Thyroid gland (tissue), 4 donors: ENCODE measurements around the gene DBF4. TPM values are rescaled to one million over a fixed set of nuclear protein-coding genes. Genes with fewer than 3 reads are reported as not detected.
"Not testable (repeated sequence)": the region's sequence is repeated elsewhere in the genome, so short reads cannot be mapped to it uniquely, and the experiment has no call there.

ENCODE experiments used
- DNase-seq, 2 donors: peaks; one replicate each; pipeline ENCODE4 v3.0.0-alpha.2; 2019
- H3K27ac ChIP-seq, 3 donors: fragments of 200-600 bp; sonication (generic); 1 replicate in 2 of 3; 2 replicates in 1 of 3; pipeline ENCODE4 v1.5.1; 2016 to 2019; ENCODE audit warnings: mild to moderate bottlenecking in 1 of 3, moderate library complexity in 1 of 3
- H3K27me3 ChIP-seq: fragments of 200-600 bp; sonication (generic); one replicate; pipeline ENCODE4 v1.5.1; 2019
- H3K36me3 ChIP-seq, 2 donors: fragments of 200-600 bp; sonication (generic); one replicate each; pipeline ENCODE4 v1.5.1; 2016 to 2019
- H3K4me1 ChIP-seq, 2 donors: fragments of 200-600 bp; sonication (generic); one replicate each; pipeline ENCODE4 v1.5.1; 2017 to 2019
- H3K4me3 ChIP-seq, 3 donors: fragments of 200-600 bp; sonication (generic); replicated peaks in 1 of 3; 1 replicate in 2 of 3; 2 replicates in 1 of 3; pipeline ENCODE4 v1.5.1; 2016; ENCODE audit warnings: mild to moderate bottlenecking in 1 of 3
- H3K9me3 ChIP-seq: fragments of 200-600 bp; sonication (generic); one replicate; pipeline ENCODE4 v1.5.1; 2017
- POLR2A ChIP-seq, 2 donors: fragments of 450-650 bp; IDR thresholded peaks; one replicate each; pipeline ENCODE4 v1.6.1; 2017; ENCODE audit warnings: antibody characterized with exemption in 2 of 2, mild to moderate bottlenecking in 2 of 2, moderate library complexity in 1 of 2
- WGBS, 2 donors: methylation state at CpG; one replicate each; pipeline ENCODE4 v1.1.5; 2017; 5-methylcytosine and 5-hydroxymethylcytosine counted together
- intact Hi-C: fragments of 100-400 bp; cut with DNase I; formaldehyde crosslinking; loops from one replicate; pipeline ENCODE4 v1.15.1; 2023
- total RNA-seq, 4 donors: library from RNA; depleted of rRNA; stranded (reverse); fragments of >200 nt; gene quantifications; one replicate each; pipeline ENCODE4 v1.2.3, GENCODE V29; 2016
- TF ChIP-seq, protein P1 (sequence below), 6 experiments: fragments of 200-600 bp in 3 of 6; fragments of 450-650 bp in 3 of 6; sonication (generic) in 3 of 6; IDR thresholded peaks; one replicate each; pipeline ENCODE4 v1.5.1; 2016 to 2019; ENCODE audit warnings: antibody characterized with exemption in 6 of 6, mild to moderate bottlenecking in 2 of 6, inconsistent platforms in 1 of 6, moderate library complexity in 1 of 6

DBF4 gene
- 10 to 100 TPM in 3 of 4 donors, 1 to 10 TPM in 1; 8.8 to 21.1 (median 11.7) TPM for total RNA-seq

DNA sequence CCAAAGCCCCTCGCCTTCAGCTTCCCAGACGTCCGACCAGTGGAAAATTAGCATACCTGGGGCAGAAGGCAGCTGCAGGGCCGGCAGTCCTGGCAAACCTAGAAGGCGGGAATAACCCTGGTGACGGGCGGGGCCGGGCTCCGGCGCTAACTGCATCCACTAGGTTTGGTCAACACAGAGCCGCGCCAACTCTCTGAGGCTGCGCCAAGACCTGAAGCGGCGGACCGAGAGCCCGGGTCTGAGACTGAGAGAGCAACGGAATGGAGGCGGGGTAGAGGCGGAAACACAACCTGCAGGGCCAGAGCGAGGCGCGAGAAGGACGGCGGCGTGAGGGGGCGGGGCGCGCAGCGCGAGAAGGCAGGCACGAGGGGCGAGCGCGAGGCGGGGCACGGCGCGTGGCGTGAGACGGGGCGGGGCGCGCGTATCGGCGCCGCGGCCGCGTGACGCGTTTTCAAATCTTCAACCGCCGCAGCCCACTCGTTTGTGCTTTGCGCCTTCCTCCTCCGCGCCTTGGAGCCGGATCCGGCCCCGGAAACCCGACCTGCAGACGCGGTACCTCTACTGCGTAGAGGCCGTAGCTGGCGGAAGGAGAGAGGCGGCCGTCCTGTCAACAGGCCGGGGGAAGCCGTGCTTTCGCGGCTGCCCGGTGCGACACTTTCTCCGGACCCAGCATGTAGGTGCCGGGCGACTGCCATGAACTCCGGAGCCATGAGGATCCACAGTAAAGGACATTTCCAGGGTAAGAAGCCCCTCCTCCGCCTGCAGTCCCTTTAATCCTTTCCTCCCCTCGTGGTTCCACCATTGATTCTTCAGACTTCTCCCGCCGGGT is at the start of gene DBF4, which contains the start of gene SLC25A40:
TSS of gene DBF4 (plus strand) at position 454 of the 829 bp plus-strand sequence. CDS start at position 694, 240 bp downstream.
TSS of gene SLC25A40 (minus strand) at position 321 of the 829 bp plus-strand sequence. CDS start 17,633 bp downstream, outside the sequence.
- peak within 1 kb of the TSS; percentile 81 to 96 (median 93) for H3K27ac ChIP-seq
- peak in 1 of 2 donors; percentile 89 for TF ChIP-seq POLR2A (IDR thresholded peaks at IDR 0.05)
- TF ChIP-seq, protein P1, sequence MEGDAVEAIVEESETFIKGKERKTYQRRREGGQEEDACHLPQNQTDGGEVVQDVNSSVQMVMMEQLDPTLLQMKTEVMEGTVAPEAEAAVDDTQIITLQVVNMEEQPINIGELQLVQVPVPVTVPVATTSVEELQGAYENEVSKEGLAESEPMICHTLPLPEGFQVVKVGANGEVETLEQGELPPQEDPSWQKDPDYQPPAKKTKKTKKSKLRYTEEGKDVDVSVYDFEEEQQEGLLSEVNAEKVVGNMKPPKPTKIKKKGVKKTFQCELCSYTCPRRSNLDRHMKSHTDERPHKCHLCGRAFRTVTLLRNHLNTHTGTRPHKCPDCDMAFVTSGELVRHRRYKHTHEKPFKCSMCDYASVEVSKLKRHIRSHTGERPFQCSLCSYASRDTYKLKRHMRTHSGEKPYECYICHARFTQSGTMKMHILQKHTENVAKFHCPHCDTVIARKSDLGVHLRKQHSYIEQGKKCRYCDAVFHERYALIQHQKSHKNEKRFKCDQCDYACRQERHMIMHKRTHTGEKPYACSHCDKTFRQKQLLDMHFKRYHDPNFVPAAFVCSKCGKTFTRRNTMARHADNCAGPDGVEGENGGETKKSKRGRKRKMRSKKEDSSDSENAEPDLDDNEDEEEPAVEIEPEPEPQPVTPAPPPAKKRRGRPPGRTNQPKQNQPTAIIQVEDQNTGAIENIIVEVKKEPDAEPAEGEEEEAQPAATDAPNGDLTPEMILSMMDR (IDR thresholded peaks at IDR 0.05): no peak
- WGBS, 2 donors: 0 to 1% methylated on average over 17 to 34 of the region's 84 CpGs
- peak; percentile 98 for DNase-seq
- H3K4me1 ChIP-seq: peaks cover 3 to 15% of the 10 kb centered on the region in 2 donors
- no peaks in the 10 kb centered on the region for H3K9me3 ChIP-seq
- H3K27me3 ChIP-seq: no peaks in the 10 kb centered on the region
- intact Hi-C loops: no loop called here
- peak within 1 kb of the TSS; percentile 24 to 80 (median 77) for H3K4me3 ChIP-seq
- no peaks in the 10 kb centered on the region for H3K36me3 ChIP-seq

DNA sequence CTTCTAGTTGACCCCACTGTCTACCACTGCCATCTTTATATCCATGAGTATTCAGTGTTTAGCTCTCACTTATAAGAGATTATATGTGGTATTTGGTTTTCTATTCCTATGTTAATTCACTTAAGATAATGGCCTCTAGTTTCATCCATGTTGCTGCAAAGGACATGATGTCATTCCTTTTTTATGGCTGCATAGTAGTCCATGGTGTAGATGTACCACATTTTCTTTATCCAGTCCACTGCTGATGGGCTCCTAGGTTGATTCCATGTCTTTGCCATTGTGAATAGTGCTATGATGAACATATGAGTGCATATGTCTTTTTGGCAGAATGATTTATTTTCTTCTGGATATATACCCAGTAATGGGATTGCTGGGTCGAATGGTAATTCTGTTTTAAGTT is 47.9 kb upstream of the DBF4 start:
- H3K4me1 ChIP-seq, H3K36me3 ChIP-seq, H3K27ac ChIP-seq, H3K9me3 ChIP-seq, DNase-seq, H3K27me3 ChIP-seq, intact Hi-C loops, H3K4me3 ChIP-seq: not testable (repeated sequence)
- 98 to 100% methylated on average over 1 of the region's 1 CpG for WGBS, 2 donors

- intact Hi-C loops: no loop called here
Observed at GRCh38 chr7:87831097-87831496, 45.2 kb upstream of the DBF4 start.

GRCh38 chr7:87833130-87833529 is 43.2 kb upstream of the DBF4 start:
- no peaks in the 10 kb centered on the region for H3K9me3 ChIP-seq
- intact Hi-C loops: no loop called here
- TF ChIP-seq, protein P1 (IDR thresholded peaks at IDR 0.05): no peak
- TF ChIP-seq POLR2A (IDR thresholded peaks at IDR 0.05): no peak
- no peak for DNase-seq
- WGBS, 2 donors: 93 to 95% methylated on average over 1 of the region's 1 CpG
- no peak overlapping the region for H3K4me3 ChIP-seq
- no peaks in the 10 kb centered on the region for H3K36me3 ChIP-seq
- H3K27ac ChIP-seq: no peak overlapping the region
- H3K27me3 ChIP-seq: no peaks in the 10 kb centered on the region
- H3K4me1 ChIP-seq: no peaks in the 10 kb centered on the region

More at GRCh38 chr7:87831097-87831496, 45.2 kb upstream of the DBF4 start:
- H3K9me3 ChIP-seq: no peaks in the 10 kb centered on the region
- DNase-seq: no peak
- no peaks in the 10 kb centered on the region for H3K4me1 ChIP-seq
- H3K27me3 ChIP-seq: no peaks in the 10 kb centered on the region
- WGBS, 2 donors: 97 to 99% methylated on average over 1 of the region's 1 CpG
- H3K36me3 ChIP-seq: no peaks in the 10 kb centered on the region
- TF ChIP-seq POLR2A (IDR thresholded peaks at IDR 0.05): no peak
- TF ChIP-seq, protein P1 (IDR thresholded peaks at IDR 0.05): no peak
- H3K27ac ChIP-seq: no peak overlapping the region
- no peak overlapping the region for H3K4me3 ChIP-seq

DNA sequence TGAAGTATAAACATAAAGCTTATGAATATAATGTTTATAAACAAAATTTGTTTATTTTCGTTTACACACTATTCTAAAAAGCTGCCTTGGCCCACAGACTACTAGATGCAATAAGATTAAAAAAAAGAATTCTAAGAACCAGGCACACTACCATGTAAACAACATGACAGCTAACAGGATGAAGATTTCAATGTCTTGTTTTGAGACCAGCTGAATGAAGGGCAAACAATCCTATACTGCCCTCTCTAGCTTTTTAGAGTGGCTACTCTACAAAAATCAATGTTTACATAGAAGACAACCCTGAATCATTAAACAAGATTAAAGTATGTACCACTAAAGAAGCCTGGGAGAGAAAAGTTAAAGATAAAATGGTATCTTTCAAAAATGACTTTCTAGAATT is 38.7 kb upstream of the DBF4 start:
- H3K4me3 ChIP-seq: no peak overlapping the region
- no peak for TF ChIP-seq POLR2A (IDR thresholded peaks at IDR 0.05)
- TF ChIP-seq, protein P1 (IDR thresholded peaks at IDR 0.05): no peak
- no peak for DNase-seq
- no peaks in the 10 kb centered on the region for H3K4me1 ChIP-seq
- H3K27me3 ChIP-seq: no peaks in the 10 kb centered on the region
- intact Hi-C loops: no loop called here
- no peak overlapping the region for H3K27ac ChIP-seq
- H3K9me3 ChIP-seq: no peaks in the 10 kb centered on the region
- H3K36me3 ChIP-seq: no peaks in the 10 kb centered on the region
- 42 to 57% methylated on average over 1 of the region's 1 CpG for WGBS, 2 donors
